ENCODE results near the gene SUN5.

SUN5 gene

DNA sequence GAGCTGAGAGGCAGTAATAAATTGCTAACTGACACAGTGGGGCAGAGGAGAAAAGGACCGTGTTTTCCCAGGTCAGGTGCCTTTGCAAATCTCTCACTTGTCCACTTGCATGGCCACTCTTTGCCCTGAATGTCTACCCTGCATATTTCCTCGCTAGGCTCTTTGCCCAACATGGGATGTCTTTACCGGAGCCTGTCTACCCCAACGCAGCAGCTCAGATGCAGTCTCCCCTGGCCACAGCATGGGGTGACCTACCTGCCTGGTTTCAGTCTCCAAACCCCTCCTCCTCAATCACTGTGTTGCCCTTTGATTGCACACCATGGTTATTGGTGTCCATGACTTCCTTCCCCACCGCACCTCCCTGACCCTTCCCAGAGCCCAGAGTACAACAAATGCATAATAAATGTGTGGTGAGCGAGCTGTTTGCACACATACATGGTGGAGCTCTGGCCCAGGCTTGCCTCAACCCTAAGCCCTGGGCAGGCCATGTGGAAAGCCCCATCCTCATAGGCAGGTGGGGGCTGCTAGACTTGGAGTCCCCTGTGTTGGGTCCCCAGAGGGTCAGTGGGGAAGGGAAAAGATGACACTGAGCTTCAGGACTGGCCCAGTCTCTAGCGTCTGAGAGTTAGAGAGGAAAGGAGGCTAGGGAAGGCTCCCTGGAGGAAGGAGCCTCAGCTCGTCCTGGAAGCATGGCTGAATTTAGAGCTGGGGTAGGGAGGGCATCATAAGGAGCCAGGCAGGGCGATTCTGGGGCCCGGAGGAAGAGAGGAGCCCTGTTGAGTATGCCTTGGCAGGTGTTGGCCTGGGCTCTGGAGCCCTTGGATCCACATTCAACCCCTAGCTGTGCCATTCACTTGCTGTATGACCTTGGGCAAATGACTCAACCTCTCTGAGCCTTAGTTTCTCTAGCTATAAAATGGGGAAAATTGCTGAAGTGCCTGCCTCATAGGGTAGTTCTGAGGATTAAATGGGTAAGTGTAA, 22.8 kb upstream of the SUN5 start:
- no peak overlapping the region for H3K9ac ChIP-seq (ENCODE audit: low read depth in 1 of 2, low read length in 2 of 2)
- H3K27me3 ChIP-seq (ENCODE audit: control insufficient read depth in 2 of 2, insufficient read depth in 2 of 2, low read length in 2 of 2), result no peaks in the 10 kb centered on the region

DNA sequence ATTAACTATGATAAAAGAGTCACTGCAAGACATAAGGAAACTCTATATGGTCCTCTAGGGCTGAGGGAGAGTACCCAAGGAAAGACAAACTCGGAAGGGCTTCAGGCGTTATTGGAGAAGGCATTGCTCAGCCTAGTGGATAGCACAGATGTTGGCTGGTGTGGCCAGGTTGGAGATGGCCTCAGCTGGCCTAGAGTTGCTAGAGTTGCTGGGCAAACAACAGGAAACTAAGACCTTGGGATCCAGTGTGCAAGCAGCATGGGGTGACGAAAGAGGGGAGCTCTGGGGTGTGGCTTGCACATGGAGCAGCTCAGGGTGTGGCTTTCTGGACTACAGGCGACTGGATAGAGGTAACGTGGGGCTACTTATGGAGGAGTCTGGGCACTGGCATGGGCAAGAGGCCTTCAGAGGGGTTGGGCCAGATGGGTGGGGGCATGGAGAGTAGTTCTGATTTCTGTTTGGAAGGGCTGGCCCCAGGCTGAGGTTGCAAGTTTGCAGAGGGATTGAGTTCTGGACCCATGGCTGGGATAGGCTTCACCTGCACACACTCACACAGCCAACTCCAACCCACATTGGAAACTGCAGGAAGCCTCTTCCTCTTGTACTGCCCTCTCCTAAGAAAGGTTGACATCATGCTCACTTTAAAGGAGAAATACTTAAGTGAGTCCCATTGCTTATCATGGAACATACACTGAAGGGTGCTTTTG, 22.0 kb upstream of the SUN5 start:
- Histone ChIP-seq H3K9ac (ENCODE audit: low read depth in 1 of 2, low read length in 2 of 2) (no peak overlapping the region), H3K4me3 (ENCODE audit: low read length in 2 of 2) (no peak overlapping the region), H3K27ac (ENCODE audit: low read depth in 2 of 2, low read length in 2 of 2) (no peak overlapping the region), H3K27me3 (ENCODE audit: control insufficient read depth in 2 of 2, insufficient read depth in 2 of 2, low read length in 2 of 2) (no peaks in the 10 kb centered on the region), H3K4me1 (ENCODE audit: control insufficient read depth in 2 of 2, insufficient read depth in 2 of 2, low read length in 2 of 2) (no peaks in the 10 kb centered on the region), H3K9me3 (ENCODE audit: control insufficient read depth in 2 of 2, low read length in 2 of 2) (no peaks in the 10 kb centered on the region), H3K36me3 (ENCODE audit: control insufficient read depth in 2 of 2, insufficient read depth in 2 of 2, low read length in 2 of 2) (no peaks in the 10 kb centered on the region)

More for the DNA sequence above, 22.8 kb upstream of the SUN5 start:
- Histone ChIP-seq H3K36me3 (ENCODE audit: control insufficient read depth in 2 of 2, insufficient read depth in 2 of 2, low read length in 2 of 2) (no peaks in the 10 kb centered on the region), H3K4me1 (ENCODE audit: control insufficient read depth in 2 of 2, insufficient read depth in 2 of 2, low read length in 2 of 2) (no peaks in the 10 kb centered on the region), H3K4me3 (ENCODE audit: low read length in 2 of 2) (no peak overlapping the region), H3K27ac (ENCODE audit: low read depth in 2 of 2, low read length in 2 of 2) (no peak overlapping the region), H3K9me3 (ENCODE audit: control insufficient read depth in 2 of 2, low read length in 2 of 2) (no peaks in the 10 kb centered on the region)

DNA sequence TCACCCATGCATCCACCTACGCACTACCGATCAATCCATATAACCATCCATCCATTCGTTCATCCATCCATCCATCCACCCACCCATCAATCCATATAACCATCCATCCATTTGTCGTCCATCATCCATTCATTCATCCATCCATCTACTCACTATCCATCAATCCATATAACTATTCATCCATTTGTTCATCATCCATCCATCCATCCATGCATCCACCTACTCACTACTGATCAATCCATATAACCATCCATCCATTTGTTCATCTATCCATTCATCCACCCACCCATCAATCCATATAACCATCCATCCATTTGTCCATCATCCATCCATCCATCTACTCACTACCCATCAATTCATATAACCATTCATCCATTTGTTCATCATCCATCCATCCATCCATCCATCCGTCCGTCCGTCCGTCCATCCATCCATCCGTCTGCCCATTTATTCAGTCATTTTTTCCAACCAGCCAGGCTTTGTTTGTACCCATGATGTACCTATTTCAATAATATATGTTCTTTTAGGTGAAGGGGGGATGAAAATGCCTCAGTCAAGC, 21.2 kb upstream of the SUN5 start:
- Histone ChIP-seq H3K4me1 (ENCODE audit: control insufficient read depth in 2 of 2, insufficient read depth in 2 of 2, low read length in 2 of 2) (no peaks in the 10 kb centered on the region), H3K4me3 (ENCODE audit: low read length in 2 of 2) (no peak overlapping the region), H3K27me3 (ENCODE audit: control insufficient read depth in 2 of 2, insufficient read depth in 2 of 2, low read length in 2 of 2) (peaks cover 0 to under 1% of the 10 kb centered on the region in 2 donors), H3K9ac (ENCODE audit: low read depth in 1 of 2, low read length in 2 of 2) (no peak overlapping the region), H3K27ac (ENCODE audit: low read depth in 2 of 2, low read length in 2 of 2) (no peak overlapping the region), H3K9me3 (ENCODE audit: control insufficient read depth in 2 of 2, low read length in 2 of 2) (no peaks in the 10 kb centered on the region), H3K36me3 (ENCODE audit: control insufficient read depth in 2 of 2, insufficient read depth in 2 of 2, low read length in 2 of 2) (no peaks in the 10 kb centered on the region)

DNA sequence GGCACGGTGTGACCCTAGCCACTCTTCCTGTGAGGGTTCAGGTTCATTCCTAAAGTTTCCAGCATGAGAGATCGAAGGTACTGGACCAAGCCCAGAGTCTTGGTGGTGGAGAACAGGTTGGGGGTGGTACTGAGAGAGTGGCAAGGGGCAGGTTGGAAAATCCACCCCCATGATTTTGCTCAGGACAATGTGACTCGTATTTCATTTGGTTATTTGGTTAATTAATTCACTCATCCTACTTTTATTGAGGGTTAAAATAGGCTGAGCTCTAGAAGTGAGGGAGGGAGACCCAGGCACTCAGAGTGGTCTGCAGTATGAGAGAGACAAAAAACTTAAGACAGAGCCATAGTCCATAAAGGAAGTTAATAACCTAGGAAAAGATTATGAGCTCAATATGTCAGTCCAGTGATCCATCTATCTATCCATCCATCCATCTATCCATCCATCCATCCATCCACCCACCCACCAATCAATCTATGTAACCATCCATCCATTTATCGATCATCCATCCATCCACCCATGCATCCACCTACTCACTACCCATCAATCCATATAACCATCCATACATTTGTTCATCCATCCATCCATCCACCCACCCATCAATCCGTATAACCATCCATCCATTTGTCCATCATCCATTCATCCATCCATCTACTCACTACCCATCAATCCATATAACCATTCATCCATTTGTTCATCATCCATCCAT, 20.5 kb upstream of the SUN5 start:
- Histone ChIP-seq H3K27me3 (ENCODE audit: control insufficient read depth in 2 of 2, insufficient read depth in 2 of 2, low read length in 2 of 2) (peaks cover 0 to 2% of the 10 kb centered on the region in 2 donors), H3K9ac (ENCODE audit: low read depth in 1 of 2, low read length in 2 of 2) (no peak overlapping the region), H3K36me3 (ENCODE audit: control insufficient read depth in 2 of 2, insufficient read depth in 2 of 2, low read length in 2 of 2) (no peaks in the 10 kb centered on the region), H3K27ac (ENCODE audit: low read depth in 2 of 2, low read length in 2 of 2) (no peak overlapping the region), H3K9me3 (ENCODE audit: control insufficient read depth in 2 of 2, low read length in 2 of 2) (no peaks in the 10 kb centered on the region), H3K4me1 (ENCODE audit: control insufficient read depth in 2 of 2, insufficient read depth in 2 of 2, low read length in 2 of 2) (no peaks in the 10 kb centered on the region), H3K4me3 (ENCODE audit: low read length in 2 of 2) (no peak overlapping the region)

DNA sequence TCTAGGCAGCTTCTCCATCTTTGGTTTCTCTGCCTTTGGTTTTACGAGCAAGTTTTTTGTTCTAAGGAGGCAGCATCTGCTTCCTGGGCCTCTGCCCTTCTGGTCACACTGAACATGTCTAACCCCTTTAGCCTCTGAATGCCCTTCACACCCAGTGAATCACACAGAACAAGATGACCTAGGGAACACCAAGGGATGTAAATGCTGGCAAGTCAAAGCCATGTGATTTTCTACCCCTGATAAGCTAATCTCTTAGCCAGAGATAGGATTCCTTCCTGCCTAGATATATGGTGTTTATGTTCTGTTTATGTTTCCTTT, 20.0 kb upstream of the SUN5 start:
- Histone ChIP-seq H3K4me1 (ENCODE audit: control insufficient read depth in 2 of 2, insufficient read depth in 2 of 2, low read length in 2 of 2) (no peaks in the 10 kb centered on the region), H3K36me3 (ENCODE audit: control insufficient read depth in 2 of 2, insufficient read depth in 2 of 2, low read length in 2 of 2) (no peaks in the 10 kb centered on the region), H3K9me3 (ENCODE audit: control insufficient read depth in 2 of 2, low read length in 2 of 2) (no peaks in the 10 kb centered on the region), H3K27me3 (ENCODE audit: control insufficient read depth in 2 of 2, insufficient read depth in 2 of 2, low read length in 2 of 2) (peaks cover 0 to 2% of the 10 kb centered on the region in 2 donors), H3K4me3 (ENCODE audit: low read length in 2 of 2) (no peak overlapping the region), H3K27ac (ENCODE audit: low read depth in 2 of 2, low read length in 2 of 2) (no peak overlapping the region), H3K9ac (ENCODE audit: low read depth in 1 of 2, low read length in 2 of 2) (no peak overlapping the region)

DNA sequence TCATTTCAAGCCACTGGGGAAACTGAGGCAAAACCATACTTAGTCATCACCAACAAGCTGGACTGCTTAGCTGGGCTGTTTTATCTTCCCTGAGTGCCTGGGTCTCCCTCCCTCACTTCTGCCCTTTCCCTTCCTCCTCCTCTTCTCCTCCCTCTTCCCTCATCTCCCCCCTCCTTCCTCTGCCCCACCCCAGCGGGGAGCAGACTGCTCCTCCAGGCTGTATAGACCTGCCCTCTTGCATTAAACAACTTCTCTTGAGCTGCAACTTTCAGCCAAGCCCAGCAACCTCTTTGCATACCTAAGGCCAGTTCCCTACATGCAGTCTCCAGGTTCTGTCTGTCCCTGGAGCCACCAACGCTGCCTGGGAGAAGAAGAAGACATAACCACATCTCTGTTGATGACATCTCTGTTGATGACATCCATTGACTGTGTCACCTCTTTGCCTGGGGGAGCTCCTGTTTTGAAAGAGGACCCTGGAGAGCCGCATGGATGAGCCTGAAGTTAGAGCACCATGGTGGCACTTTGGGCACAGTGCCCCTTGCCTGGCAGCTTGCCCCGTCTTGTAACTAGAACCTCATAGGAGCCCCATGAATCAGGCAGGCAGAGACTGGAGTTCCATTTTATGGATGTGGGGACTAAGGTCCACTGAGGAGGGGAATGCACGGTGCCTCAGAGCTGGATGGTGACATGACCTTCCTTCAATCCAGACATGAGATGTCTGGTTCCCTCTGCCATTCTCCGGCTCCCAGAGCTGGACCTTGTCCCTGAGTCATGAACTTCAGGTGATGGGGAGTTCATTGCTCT, 19.4 kb upstream of the SUN5 start:
- Histone ChIP-seq H3K27ac (ENCODE audit: low read depth in 2 of 2, low read length in 2 of 2) (no peak overlapping the region), H3K4me1 (ENCODE audit: control insufficient read depth in 2 of 2, insufficient read depth in 2 of 2, low read length in 2 of 2) (no peaks in the 10 kb centered on the region), H3K36me3 (ENCODE audit: control insufficient read depth in 2 of 2, insufficient read depth in 2 of 2, low read length in 2 of 2) (no peaks in the 10 kb centered on the region), H3K9ac (ENCODE audit: low read depth in 1 of 2, low read length in 2 of 2) (no peak overlapping the region), H3K4me3 (ENCODE audit: low read length in 2 of 2) (no peak overlapping the region), H3K27me3 (ENCODE audit: control insufficient read depth in 2 of 2, insufficient read depth in 2 of 2, low read length in 2 of 2) (peaks cover 0 to 2% of the 10 kb centered on the region in 2 donors), H3K9me3 (ENCODE audit: control insufficient read depth in 2 of 2, low read length in 2 of 2) (no peaks in the 10 kb centered on the region)

DNA sequence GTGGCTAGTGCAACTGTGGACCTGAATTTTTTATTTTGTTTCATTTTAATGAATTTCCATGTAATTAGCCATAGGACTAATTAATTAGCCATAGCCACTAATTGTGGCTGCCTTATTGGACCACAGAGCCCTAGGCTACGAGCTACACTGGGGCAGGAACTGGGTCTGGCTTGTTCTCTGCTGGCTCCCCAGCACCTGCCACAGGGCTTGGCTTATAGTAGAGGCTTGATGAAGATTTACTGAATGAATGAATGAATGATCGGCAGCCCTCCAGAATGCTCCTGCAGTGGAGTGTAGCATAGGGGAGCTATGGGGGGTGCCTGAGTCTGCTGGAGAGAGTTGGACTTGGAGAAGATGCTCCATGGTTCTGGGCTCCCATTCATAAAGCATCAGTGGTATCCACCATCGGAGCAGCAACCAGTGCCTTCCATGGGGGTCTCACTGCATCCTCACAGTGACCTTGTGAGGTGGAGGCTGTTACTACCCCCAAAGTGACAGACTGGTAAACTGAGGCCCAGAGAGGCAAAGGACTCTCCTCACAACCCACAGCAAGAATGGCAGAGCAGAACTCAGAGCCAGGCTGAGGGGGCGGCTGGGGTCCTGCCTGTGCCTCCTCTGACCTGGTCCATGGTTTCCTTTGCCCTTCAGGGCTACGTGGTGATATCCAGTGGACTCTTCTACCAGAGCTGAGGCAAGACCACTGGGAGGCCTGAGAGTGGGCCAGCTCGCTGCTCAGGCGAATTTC, 18.6 kb upstream of the SUN5 start:
- H3K4me1 ChIP-seq (ENCODE audit: control insufficient read depth in 2 of 2, insufficient read depth in 2 of 2, low read length in 2 of 2), result no peaks in the 10 kb centered on the region
- no peak overlapping the region for H3K9ac ChIP-seq (ENCODE audit: low read depth in 1 of 2, low read length in 2 of 2)
- H3K27ac ChIP-seq (ENCODE audit: low read depth in 2 of 2, low read length in 2 of 2), result no peak overlapping the region
- no peaks in the 10 kb centered on the region for H3K36me3 ChIP-seq (ENCODE audit: control insufficient read depth in 2 of 2, insufficient read depth in 2 of 2, low read length in 2 of 2)
- peaks cover 0 to 2% of the 10 kb centered on the region in 2 donors for H3K27me3 ChIP-seq (ENCODE audit: control insufficient read depth in 2 of 2, insufficient read depth in 2 of 2, low read length in 2 of 2)
- no peaks in the 10 kb centered on the region for H3K9me3 ChIP-seq (ENCODE audit: control insufficient read depth in 2 of 2, low read length in 2 of 2)
- H3K4me3 ChIP-seq (ENCODE audit: low read length in 2 of 2), result no peak overlapping the region

DNA sequence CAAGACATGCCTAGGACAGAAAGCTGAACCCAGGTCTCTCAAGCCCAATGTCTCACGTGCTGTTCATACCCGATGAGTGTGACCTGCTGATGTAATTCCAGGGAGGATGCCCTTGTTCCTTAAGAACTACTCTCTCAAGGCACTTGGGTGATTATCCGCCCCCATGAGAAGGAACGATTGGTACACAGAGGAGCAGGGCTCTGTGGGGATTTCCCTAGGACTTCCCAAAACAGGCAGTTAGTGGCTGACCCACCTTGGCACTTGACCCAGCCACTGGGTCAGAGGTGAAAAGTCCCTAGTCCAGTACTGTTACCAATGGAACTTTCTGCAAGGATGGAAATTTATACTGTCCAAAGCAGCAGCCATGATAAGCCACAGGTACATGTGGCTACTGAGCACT, 18.1 kb upstream of the SUN5 start:
- Histone ChIP-seq H3K27ac (ENCODE audit: low read depth in 2 of 2, low read length in 2 of 2) (no peak overlapping the region), H3K27me3 (ENCODE audit: control insufficient read depth in 2 of 2, insufficient read depth in 2 of 2, low read length in 2 of 2) (peaks cover 0 to 2% of the 10 kb centered on the region in 2 donors), H3K9ac (ENCODE audit: low read depth in 1 of 2, low read length in 2 of 2) (no peak overlapping the region), H3K4me3 (ENCODE audit: low read length in 2 of 2) (no peak overlapping the region), H3K36me3 (ENCODE audit: control insufficient read depth in 2 of 2, insufficient read depth in 2 of 2, low read length in 2 of 2) (no peaks in the 10 kb centered on the region), H3K4me1 (ENCODE audit: control insufficient read depth in 2 of 2, insufficient read depth in 2 of 2, low read length in 2 of 2) (no peaks in the 10 kb centered on the region), H3K9me3 (ENCODE audit: control insufficient read depth in 2 of 2, low read length in 2 of 2) (no peaks in the 10 kb centered on the region)

DNA sequence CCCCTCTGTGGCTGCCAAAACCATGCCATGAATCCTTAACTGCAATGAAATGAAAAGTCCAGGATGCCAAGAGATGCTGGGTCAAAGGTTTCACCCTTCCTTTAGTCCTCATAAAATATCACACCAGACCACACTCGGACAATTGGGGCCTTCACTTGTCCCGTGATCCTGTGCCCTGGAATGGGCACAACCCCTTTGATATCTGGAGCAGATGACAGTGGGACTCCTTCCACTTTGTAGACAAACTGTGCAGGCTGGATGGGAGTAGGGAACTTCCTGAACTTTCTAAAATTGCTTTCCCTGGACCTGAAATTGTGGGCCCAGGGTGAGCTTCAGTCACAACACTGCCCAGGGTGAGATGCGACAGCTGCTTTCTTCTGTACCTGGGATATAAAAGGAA, 17.6 kb upstream of the SUN5 start:
- Histone ChIP-seq H3K36me3 (ENCODE audit: control insufficient read depth in 2 of 2, insufficient read depth in 2 of 2, low read length in 2 of 2) (no peaks in the 10 kb centered on the region), H3K9ac (ENCODE audit: low read depth in 1 of 2, low read length in 2 of 2) (no peak overlapping the region), H3K27ac (ENCODE audit: low read depth in 2 of 2, low read length in 2 of 2) (no peak overlapping the region), H3K9me3 (ENCODE audit: control insufficient read depth in 2 of 2, low read length in 2 of 2) (no peaks in the 10 kb centered on the region), H3K4me1 (ENCODE audit: control insufficient read depth in 2 of 2, insufficient read depth in 2 of 2, low read length in 2 of 2) (no peaks in the 10 kb centered on the region), H3K27me3 (ENCODE audit: control insufficient read depth in 2 of 2, insufficient read depth in 2 of 2, low read length in 2 of 2) (peaks cover 0 to 2% of the 10 kb centered on the region in 2 donors), H3K4me3 (ENCODE audit: low read length in 2 of 2) (no peak overlapping the region)
